GM23338 (cell line): ENCODE results near the gene CXCR5.

Experiments
- CREB1 ChIP-seq: fragments of 250-450 bp; sonication (Bioruptor Pico); IDR thresholded peaks from 2 replicates; pipeline ENCODE4 v1.5.0; 2020; ENCODE audit warnings: low read depth, mild to moderate bottlenecking, moderate library complexity
- EZH2 ChIP-seq: fragments of 200-600 bp; sonication (generic); IDR thresholded peaks from one replicate; pipeline ENCODE4 v1.8.0; 2017; ENCODE audit warnings: antibody characterized with exemption, mild to moderate bottlenecking, low read depth; ENCODE audit not compliant: unreplicated experiment
- EZH2phosphoT487 ChIP-seq: fragments of 200-600 bp; sonication (generic); IDR thresholded peaks from one replicate; pipeline ENCODE4 v1.8.1; 2018; ENCODE audit warnings: antibody characterized with exemption; ENCODE audit not compliant: unreplicated experiment
- JUNB ChIP-seq: IDR thresholded peaks from one replicate; pipeline ENCODE4 v1.6.1; 2016; ENCODE audit warnings: antibody characterized with exemption; ENCODE audit not compliant: unreplicated experiment
- NANOG ChIP-seq: IDR thresholded peaks from 2 replicates; pipeline ENCODE4 v1.6.1; 2016; ENCODE audit warnings: antibody characterized with exemption, borderline replicate concordance
- POLR2AphosphoS5 ChIP-seq: IDR thresholded peaks from 2 replicates; pipeline ENCODE4 v1.6.1; 2016; ENCODE audit warnings: antibody characterized with exemption, low read depth
- STAT1 ChIP-seq: IDR thresholded peaks from one replicate; pipeline ENCODE4 v1.6.1; 2016; ENCODE audit warnings: antibody characterized with exemption; ENCODE audit not compliant: unreplicated experiment
- ZNF114 ChIP-seq: fragments of 250-450 bp; sonication (Bioruptor Pico); IDR thresholded peaks from 2 replicates; pipeline ENCODE4 v1.5.0; 2020; ENCODE audit warnings: mild to moderate bottlenecking, moderate library complexity
- ZNF331 ChIP-seq: fragments of 250-450 bp; sonication (Bioruptor Pico); IDR thresholded peaks from 2 replicates; pipeline ENCODE4 v1.5.0; 2020; ENCODE audit warnings: low read depth, mild to moderate bottlenecking, moderate library complexity
- TF ChIP-seq, protein P1 (sequence below), 2 experiments: fragments of 200-600 bp in 1 of 2; sonication (generic) in 1 of 2; conservative IDR thresholded peaks; 2 replicates each; pipeline versions ENCODE4 v1.5.1 to v1.6.1; 2016 to 2017; ENCODE audit warnings: antibody characterized with exemption in 2 of 2, low read depth in 2 of 2, mild to moderate bottlenecking in 2 of 2, moderate library complexity in 1 of 2
- TF ChIP-seq, protein P2 (sequence below): IDR thresholded peaks from one replicate; pipeline ENCODE4 v1.6.1; 2018; ENCODE audit warnings: antibody characterized with exemption; ENCODE audit not compliant: unreplicated experiment
- TF ChIP-seq, protein P3 (sequence below): IDR thresholded peaks from 2 replicates; pipeline ENCODE4 v1.6.1; 2016; ENCODE audit warnings: antibody characterized with exemption
- TF ChIP-seq, protein P4 (sequence below): fragments of 250-450 bp; sonication (Bioruptor Pico); IDR thresholded peaks from 2 replicates; pipeline ENCODE4 v1.5.0; 2020; ENCODE audit warnings: mild to moderate bottlenecking, moderate library complexity

DNA sequence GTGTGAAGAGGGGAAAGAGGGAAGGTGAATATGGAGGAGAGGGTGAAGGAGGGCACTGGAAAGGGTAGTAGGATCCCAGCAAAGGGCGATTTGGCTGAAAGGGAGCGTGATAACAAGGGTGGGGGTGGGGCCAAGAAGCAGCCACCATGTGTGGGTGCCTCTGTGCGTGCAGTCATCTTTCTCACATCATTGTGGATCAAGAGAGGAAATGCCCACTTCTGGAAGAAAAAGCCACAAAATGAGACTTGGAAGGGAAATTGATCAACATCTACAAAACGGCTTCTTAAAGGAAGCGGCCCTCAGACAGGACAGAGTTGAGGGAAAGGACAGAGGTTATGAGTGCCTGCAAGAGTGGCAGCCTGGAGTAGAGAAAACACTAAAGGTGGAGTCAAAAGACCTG, 1.2 kb upstream of the CXCR5 start:
- TF ChIP-seq, protein P1, sequence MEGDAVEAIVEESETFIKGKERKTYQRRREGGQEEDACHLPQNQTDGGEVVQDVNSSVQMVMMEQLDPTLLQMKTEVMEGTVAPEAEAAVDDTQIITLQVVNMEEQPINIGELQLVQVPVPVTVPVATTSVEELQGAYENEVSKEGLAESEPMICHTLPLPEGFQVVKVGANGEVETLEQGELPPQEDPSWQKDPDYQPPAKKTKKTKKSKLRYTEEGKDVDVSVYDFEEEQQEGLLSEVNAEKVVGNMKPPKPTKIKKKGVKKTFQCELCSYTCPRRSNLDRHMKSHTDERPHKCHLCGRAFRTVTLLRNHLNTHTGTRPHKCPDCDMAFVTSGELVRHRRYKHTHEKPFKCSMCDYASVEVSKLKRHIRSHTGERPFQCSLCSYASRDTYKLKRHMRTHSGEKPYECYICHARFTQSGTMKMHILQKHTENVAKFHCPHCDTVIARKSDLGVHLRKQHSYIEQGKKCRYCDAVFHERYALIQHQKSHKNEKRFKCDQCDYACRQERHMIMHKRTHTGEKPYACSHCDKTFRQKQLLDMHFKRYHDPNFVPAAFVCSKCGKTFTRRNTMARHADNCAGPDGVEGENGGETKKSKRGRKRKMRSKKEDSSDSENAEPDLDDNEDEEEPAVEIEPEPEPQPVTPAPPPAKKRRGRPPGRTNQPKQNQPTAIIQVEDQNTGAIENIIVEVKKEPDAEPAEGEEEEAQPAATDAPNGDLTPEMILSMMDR (conservative IDR thresholded peaks at IDR 0.05; ENCODE audit: low read depth in 2 of 2): no peak
- no peak for TF ChIP-seq POLR2AphosphoS5
- TF ChIP-seq, protein P2, sequence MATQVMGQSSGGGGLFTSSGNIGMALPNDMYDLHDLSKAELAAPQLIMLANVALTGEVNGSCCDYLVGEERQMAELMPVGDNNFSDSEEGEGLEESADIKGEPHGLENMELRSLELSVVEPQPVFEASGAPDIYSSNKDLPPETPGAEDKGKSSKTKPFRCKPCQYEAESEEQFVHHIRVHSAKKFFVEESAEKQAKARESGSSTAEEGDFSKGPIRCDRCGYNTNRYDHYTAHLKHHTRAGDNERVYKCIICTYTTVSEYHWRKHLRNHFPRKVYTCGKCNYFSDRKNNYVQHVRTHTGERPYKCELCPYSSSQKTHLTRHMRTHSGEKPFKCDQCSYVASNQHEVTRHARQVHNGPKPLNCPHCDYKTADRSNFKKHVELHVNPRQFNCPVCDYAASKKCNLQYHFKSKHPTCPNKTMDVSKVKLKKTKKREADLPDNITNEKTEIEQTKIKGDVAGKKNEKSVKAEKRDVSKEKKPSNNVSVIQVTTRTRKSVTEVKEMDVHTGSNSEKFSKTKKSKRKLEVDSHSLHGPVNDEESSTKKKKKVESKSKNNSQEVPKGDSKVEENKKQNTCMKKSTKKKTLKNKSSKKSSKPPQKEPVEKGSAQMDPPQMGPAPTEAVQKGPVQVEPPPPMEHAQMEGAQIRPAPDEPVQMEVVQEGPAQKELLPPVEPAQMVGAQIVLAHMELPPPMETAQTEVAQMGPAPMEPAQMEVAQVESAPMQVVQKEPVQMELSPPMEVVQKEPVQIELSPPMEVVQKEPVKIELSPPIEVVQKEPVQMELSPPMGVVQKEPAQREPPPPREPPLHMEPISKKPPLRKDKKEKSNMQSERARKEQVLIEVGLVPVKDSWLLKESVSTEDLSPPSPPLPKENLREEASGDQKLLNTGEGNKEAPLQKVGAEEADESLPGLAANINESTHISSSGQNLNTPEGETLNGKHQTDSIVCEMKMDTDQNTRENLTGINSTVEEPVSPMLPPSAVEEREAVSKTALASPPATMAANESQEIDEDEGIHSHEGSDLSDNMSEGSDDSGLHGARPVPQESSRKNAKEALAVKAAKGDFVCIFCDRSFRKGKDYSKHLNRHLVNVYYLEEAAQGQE: no peak
- no peak for TF ChIP-seq JUNB
- TF ChIP-seq CREB1 (CRISPR knock-in tag): no peak
- no peak for TF ChIP-seq NANOG
- TF ChIP-seq EZH2: no peak
- no peak for TF ChIP-seq EZH2phosphoT487
- TF ChIP-seq, protein P3, sequence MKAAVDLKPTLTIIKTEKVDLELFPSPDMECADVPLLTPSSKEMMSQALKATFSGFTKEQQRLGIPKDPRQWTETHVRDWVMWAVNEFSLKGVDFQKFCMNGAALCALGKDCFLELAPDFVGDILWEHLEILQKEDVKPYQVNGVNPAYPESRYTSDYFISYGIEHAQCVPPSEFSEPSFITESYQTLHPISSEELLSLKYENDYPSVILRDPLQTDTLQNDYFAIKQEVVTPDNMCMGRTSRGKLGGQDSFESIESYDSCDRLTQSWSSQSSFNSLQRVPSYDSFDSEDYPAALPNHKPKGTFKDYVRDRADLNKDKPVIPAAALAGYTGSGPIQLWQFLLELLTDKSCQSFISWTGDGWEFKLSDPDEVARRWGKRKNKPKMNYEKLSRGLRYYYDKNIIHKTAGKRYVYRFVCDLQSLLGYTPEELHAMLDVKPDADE: no peak
- TF ChIP-seq, protein P4, sequence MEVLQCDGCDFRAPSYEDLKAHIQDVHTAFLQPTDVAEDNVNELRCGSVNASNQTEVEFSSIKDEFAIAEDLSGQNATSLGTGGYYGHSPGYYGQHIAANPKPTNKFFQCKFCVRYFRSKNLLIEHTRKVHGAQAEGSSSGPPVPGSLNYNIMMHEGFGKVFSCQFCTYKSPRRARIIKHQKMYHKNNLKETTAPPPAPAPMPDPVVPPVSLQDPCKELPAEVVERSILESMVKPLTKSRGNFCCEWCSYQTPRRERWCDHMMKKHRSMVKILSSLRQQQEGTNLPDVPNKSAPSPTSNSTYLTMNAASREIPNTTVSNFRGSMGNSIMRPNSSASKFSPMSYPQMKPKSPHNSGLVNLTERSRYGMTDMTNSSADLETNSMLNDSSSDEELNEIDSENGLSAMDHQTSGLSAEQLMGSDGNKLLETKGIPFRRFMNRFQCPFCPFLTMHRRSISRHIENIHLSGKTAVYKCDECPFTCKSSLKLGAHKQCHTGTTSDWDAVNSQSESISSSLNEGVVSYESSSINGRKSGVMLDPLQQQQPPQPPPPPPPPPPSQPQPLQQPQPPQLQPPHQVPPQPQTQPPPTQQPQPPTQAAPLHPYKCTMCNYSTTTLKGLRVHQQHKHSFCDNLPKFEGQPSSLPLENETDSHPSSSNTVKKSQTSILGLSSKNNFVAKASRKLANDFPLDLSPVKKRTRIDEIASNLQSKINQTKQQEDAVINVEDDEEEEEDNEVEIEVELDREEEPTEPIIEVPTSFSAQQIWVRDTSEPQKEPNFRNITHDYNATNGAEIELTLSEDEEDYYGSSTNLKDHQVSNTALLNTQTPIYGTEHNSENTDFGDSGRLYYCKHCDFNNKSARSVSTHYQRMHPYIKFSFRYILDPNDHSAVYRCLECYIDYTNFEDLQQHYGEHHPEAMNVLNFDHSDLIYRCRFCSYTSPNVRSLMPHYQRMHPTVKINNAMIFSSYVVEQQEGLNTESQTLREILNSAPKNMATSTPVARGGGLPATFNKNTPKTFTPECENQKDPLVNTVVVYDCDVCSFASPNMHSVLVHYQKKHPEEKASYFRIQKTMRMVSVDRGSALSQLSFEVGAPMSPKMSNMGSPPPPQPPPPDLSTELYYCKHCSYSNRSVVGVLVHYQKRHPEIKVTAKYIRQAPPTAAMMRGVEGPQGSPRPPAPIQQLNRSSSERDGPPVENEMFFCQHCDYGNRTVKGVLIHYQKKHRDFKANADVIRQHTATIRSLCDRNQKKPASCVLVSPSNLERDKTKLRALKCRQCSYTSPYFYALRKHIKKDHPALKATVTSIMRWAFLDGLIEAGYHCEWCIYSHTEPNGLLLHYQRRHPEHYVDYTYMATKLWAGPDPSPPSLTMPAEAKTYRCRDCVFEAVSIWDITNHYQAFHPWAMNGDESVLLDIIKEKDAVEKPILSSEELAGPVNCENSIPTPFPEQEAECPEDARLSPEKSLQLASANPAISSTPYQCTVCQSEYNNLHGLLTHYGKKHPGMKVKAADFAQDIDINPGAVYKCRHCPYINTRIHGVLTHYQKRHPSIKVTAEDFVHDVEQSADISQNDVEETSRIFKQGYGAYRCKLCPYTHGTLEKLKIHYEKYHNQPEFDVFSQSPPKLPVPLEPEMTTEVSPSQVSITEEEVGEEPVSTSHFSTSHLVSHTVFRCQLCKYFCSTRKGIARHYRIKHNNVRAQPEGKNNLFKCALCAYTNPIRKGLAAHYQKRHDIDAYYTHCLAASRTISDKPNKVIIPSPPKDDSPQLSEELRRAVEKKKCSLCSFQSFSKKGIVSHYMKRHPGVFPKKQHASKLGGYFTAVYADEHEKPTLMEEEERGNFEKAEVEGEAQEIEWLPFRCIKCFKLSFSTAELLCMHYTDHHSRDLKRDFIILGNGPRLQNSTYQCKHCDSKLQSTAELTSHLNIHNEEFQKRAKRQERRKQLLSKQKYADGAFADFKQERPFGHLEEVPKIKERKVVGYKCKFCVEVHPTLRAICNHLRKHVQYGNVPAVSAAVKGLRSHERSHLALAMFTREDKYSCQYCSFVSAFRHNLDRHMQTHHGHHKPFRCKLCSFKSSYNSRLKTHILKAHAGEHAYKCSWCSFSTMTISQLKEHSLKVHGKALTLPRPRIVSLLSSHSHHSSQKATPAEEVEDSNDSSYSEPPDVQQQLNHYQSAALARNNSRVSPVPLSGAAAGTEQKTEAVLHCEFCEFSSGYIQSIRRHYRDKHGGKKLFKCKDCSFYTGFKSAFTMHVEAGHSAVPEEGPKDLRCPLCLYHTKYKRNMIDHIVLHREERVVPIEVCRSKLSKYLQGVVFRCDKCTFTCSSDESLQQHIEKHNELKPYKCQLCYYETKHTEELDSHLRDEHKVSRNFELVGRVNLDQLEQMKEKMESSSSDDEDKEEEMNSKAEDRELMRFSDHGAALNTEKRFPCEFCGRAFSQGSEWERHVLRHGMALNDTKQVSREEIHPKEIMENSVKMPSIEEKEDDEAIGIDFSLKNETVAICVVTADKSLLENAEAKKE: no peak
- no peak for TF ChIP-seq ZNF331 (CRISPR knock-in tag)
- TF ChIP-seq STAT1: no peak
- TF ChIP-seq ZNF114 (CRISPR knock-in tag): no peak
